NCI-H2196 (cell line): ENCODE measurements around the gene ORC3.
"Not testable (repeated sequence)": the region's sequence is repeated elsewhere in the genome, so short reads cannot be mapped to it uniquely, and the experiment has no call there.

Experiments
- DNase-seq: peaks from one replicate; lab custom pipeline; 2025; ENCODE audit not compliant: unreplicated experiment; lab: John Stamatoyannopoulos, UW

Gene ORC3

GRCh38 chr6:87658516-87658915 is 68.6 kb downstream of the ORC3 start:
- DNase-seq, result no peak

- DNase-seq, result no peak
Observed at GRCh38 chr6:87660226-87660911, 70.4 kb downstream of the ORC3 start.

- no peak for DNase-seq
Observed at GRCh38 chr6:87661016-87661415, 71.1 kb downstream of the ORC3 start.

- no peak for DNase-seq
Observed at GRCh38 chr6:87661503-87661902, 71.6 kb downstream of the ORC3 start.

DNA sequence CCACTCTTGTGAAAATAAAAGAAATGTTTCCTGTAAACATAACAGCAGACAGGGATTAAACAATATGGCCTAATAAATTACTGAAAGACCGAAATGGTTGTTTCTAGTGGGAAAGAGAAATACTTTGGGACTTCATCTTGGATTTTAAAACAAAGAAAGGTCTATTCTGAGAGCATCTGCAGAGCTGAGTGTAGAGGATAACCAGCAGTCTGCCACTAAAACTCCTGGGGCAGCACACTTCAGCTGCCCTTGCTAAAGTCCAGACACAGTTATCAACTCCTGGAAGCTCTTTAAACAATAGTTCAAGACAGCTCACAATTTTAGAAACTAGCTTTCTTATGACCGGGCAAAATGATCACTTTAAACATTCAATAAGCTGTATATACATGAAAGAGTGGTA is 73.5 kb downstream of the ORC3 start:
- no peak for DNase-seq

DNA sequence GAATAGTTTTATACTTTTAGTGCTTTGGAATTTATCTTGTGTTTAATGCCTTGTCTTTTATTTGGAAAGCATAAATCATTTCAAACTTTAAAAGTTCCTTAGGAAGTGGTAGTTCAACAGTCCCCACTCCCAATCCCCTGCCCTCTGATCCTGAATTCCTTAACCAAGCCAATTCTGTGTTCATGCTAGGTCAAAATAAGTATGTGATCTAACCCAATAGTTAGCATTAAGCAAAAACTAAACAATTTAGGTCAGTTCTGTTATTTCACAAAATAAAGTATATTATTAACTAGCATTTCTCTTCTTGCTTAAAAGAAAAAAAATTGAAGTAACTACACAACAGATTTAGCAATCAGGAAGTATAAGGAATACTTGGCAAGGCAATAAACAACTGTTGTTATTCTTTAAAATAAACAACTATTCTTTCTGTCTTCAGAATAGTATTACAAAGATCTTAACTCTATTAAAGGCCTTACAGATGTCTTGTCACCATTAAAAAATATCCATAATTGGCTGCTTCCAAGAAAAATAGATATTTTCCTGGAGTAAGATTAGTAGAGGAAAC is 75.1 kb downstream of the ORC3 start:
- no peak for DNase-seq

DNA sequence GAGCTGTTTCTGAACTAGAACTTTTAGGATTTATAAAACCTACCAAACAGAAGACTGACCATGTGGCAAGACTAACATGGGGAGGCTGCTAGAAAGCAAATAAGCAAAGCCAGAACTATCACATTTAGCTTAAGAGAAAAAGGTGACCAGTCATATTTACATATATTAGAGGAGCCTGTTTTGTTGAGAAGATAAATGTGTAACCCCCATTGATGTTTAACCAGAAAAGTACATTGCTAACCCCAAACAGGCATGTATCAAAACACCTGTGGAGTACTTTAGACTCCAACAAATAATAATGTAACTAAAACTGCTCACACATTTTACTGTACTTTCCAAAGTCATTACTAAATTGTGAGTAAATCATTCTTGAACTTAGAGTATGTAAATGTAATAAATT is 77.1 kb downstream of the ORC3 start:
- no peak for DNase-seq

- DNase-seq, result no peak
Observed at GRCh38 chr6:87668013-87668412, 78.1 kb downstream of the ORC3 start.

- no peak for DNase-seq
Observed at GRCh38 chr6:87669051-87669450, 79.1 kb downstream of the ORC3 start.

- DNase-seq, result no peak
Observed at GRCh38 chr6:87670707-87671106, 80.8 kb downstream of the ORC3 start.

DNA sequence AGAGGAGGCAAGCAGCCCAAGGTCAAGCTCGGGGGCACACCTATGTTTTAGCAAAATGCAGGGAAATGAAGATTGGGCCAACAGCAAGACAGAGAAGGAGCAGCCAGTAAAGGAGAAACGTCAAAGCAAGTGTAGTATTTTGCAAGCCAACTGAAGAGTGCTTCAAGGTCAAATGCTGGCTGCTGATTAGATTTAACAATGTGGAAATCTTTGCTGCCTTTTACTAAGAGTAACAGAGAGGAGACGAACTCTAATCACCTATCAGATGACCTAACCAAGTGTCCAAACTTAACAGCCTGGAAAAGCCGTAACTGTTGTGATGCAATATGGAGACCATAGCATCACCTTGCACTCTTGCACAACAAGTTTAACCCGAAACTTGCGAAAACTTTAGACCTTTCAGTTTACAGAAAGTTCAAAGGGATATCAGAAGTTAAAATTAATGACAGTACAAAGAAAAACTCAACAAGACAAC is 81.7 kb downstream of the ORC3 start:
- no peak for DNase-seq

DNA sequence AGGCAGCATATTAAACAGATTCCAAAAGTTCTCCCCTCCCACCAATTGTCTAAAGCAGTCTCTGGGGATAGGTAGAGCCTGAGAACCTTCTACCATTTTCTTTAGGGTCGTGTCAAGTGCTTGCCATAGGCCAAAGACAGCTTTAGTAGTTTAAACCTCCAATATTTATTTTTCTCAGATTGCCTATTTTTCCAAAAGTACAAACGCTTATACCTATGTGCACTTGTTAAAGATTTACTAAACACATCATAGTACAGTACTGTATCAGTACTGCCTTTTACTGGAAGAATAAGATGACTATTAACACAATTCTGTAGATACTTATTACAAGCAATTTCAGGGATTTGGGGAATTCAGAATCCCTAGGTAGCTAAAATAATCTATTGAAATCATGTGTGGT is 82.7 kb downstream of the ORC3 start:
- no peak for DNase-seq

DNA sequence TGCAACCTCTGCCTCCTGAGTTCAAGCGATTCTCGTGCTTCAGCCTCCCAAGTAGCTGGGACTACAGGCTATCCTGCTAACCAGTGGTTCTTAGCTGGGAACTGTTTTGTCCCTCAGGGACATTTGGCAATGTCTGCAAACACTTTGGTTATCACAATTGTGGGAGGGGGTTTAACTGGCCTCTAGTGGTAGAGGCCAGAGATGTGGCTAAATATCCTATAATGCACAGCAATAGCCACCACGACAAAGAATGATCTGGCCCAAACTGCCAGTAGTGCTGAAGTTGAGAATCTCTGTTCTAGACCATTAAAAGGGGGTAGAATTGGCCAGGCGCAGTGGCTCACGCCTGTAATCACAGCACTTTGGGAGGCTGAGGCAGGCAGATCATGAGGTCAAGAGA is 83.3 kb downstream of the ORC3 start:
- no peak for DNase-seq

GRCh38 chr6:87674290-87674689 is 84.4 kb downstream of the ORC3 start:
- no peak for DNase-seq

- no peak for DNase-seq
Observed at GRCh38 chr6:87675004-87675681, 85.2 kb downstream of the ORC3 start.

- DNase-seq, result no peak
Observed at GRCh38 chr6:87682310-87682709, 92.4 kb downstream of the ORC3 start.

- no peak for DNase-seq
Observed at GRCh38 chr6:87683890-87684289, 94.0 kb downstream of the ORC3 start.

DNA sequence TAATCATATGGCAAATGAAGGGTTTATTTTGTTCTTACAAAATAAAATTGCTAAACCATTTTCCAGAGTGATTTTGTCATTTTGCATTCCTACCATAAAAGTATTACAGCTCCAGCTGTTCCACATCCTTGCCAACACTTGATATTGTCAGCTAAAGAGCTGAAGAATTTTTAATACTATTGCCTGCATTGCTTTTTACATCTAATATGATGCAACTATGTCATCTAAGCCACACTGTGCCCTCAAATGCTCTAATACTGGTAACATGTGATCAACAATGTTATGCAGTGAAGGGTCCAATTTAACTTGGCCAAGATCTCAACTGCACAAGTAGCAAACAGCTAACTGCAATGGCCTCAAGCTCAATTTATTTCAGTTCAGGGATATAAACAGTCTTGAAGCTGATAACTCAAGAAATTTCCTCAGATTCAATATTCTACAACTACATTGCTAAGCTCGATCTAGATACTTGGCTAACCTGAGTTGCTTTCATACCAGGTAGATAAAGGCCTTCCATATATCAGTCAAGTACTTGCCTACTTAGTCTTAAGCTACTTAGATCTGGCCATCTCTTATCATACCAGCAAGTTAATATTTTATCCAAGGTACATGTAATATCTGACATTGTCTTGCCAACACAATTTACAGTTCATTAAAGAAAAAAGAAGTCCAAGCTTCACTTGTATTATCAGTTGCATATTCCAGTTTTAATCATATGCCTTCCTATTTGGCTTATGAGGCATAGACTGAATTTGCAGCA is 95.1 kb downstream of the ORC3 start:
- DNase-seq, result no peak

- not testable (repeated sequence) for DNase-seq
Observed at GRCh38 chr6:87686636-87687205, 96.8 kb downstream of the ORC3 start.

GRCh38 chr6:87687296-87687695 is 97.4 kb downstream of the ORC3 start:
- DNase-seq, result no peak

DNA sequence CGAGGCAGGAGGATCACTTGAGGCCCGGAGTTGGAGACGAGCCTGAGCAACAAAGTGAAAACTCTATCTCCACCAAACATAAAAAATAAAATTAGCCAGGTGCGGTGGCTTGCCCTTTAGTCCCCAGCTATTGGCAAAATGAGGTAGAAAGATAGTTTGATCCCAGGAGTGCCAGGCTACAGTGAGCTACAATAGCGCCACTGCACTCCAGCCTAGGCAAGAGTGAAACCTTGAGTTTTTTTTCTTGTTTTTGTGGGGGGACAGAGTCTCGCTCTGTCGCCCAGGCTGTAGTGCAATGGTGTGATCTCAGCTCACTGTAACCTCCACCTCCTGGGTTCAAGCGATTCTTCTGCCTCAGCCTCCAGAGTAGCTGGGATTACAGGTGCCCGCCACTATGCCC is 98.0 kb downstream of the ORC3 start:
- DNase-seq, result not testable (repeated sequence)
